Fibroblast of skin of back (primary cell): Measurements from ENCODE around the gene SYCP1.
"Not testable (repeated sequence)": the region's sequence is repeated elsewhere in the genome, so short reads cannot be mapped to it uniquely, and the experiment has no call there.

Experiments
- DNase-seq: peaks from one replicate; pipeline ENCODE4 v3.0.0-alpha.2; 2013

Gene SYCP1

GRCh38 chr1:114979278-114979891 lies 124.7 kb downstream of the SYCP1 start:
- peak; percentile 45 for DNase-seq

GRCh38 chr1:114982251-114982650 lies 127.6 kb downstream of the SYCP1 start:
- no peak for DNase-seq

DNA sequence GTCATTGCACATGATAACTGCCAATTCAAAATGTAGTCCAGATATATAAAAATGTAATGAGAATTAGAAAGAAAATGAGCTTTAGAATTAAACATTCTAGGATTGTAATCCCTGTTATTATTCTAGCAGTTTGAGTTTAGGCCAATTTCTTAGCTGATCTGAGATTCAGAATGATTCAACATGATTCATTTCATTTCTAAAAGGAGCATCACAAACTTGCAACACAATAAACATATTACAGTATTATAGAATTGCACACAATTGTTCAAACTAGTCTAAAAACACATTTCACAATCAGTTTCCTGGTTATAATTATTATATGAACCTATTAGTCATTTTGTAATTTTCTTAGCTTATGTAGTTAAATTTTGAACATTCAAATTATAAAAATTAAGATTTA lies 131.6 kb downstream of the SYCP1 start:
- no peak for DNase-seq

DNA sequence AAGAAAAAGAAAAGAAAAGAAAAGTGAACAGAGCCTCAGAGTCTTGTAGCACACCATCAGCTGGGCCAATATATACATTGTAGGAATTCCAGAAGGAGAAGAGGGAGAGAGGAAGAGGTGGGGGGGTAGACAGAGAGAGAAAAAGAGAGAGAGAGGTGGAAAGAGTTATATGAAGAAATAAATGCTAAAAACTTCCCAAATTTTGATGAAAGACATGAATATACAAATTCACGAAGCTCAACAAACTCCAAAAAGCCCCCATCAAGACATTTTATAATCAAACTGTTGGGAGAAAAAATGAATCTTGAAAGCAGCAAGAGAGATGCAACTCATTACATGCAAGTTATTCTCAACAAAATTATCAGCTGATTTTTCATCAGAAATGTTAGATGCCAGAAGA lies 133.4 kb downstream of the SYCP1 start:
- DNase-seq, result no peak

DNA sequence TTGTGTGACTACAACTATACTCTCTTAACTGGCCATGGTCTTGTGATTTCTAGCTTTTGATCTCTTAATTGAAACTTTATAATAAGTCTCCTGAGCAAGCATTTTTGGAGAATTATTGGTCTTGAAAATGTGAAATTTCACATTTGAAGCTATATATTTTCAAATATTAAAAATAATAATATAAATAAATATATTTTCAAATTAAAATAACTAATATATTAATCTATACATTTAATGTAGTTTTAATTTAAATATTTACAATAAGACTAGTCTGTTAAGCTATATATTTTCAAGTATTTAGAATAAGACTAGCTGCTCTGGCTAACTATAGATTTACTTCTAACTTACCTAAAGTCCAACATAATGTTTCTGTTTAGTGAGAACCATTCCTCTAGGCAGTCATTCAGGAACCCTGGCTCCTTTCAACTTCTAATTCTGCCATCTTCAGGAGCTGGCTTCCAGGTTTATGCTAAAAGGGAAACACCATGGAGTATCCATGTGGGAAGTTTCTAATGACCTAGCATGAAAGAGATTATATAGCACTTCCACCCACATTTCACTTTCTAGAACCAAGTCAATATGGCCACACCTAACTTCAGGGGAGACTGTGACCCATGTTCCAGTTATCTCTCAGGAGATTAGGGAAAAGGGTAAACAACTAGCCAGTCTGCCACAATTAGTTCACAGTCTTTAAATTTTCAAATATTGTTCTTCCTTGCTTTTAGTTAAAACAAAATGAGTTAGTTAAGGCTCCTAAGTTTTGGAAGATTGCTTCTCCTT lies 143.0 kb downstream of the SYCP1 start:
- no peak for DNase-seq

DNA sequence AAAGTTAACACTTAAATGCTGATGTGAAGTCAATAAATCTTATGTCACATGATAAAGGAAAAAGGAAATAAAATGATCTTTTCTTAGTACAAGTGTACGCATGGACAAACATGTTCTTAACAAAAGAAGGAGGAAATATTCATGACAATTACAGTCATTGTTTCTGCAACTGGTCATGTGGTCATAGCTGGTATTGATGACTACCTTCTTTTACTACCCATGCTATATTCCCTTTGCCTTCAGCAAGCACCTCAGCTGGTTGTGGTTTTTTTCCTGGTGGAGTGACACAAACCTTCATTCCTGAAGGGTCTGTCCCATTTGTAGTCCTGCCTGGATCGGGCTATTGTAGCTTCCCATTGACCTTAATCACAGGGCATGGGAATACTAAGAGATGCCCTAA lies 151.5 kb downstream of the SYCP1 start:
- no peak for DNase-seq

DNA sequence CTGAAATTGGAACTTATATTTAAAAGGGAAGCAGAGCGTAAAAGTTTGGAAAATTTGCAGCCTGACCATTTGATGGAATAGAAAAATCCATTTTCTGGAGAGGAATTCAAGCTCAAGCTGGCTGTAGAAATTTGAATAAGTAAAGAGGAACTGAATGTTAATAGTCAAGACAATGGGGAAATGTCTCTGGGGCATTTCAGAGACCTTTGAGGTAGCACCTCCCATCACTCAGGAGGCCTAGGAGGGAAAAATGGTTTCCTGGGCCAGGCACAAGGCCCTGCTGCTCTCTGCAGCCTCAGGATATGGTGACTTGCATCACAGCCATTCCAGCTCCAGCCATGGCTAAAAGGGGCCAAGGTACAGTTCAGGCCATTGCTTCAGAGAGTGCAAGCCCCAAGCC lies 157.3 kb downstream of the SYCP1 start:
- no peak for DNase-seq

- no peak for DNase-seq
Observed at GRCh38 chr1:115012434-115012833, 157.8 kb downstream of the SYCP1 start.

DNA sequence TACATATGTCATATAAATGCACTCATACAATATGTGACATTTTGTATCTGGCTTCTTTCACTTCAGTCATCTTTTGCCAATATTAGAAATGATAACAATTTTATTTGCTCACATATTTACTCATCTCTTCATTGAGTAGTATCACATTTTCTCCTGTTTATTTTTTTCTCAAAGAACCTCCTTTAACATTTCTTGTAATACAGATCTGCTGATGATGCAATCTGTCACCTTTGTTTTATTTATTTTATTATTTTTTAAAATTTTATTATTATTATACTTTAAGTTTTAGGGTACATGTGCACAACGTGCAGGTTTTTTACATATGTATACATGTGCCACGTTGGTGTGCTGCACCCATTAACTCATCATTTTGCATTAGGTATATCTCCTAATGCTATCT lies 159.1 kb downstream of the SYCP1 start:
- DNase-seq, result no peak

DNA sequence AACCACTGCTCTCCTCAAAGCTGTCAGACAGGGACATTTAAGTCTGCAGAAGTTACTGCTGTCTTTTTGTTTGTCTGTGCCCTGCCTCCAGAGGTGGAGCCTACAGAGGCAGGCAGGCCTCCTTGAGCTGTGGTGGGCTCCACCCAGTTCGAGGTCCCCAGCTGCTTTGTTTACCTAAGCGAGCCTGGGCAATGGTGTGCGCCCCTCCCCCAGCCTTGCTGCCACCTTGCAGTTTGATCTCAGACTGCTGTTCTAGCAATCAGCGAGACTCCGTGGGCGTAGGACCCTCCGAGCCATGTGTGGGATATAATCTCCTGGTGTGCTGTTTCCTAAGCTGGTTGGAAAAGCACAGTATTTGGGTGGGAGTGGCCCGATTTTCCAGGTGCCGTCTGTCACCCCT lies 164.9 kb downstream of the SYCP1 start:
- DNase-seq, result not testable (repeated sequence)

GRCh38 chr1:115021145-115021544 lies 166.5 kb downstream of the SYCP1 start:
- DNase-seq, result no peak

GRCh38 chr1:115023593-115023992 lies 168.9 kb downstream of the SYCP1 start:
- no peak for DNase-seq

DNA sequence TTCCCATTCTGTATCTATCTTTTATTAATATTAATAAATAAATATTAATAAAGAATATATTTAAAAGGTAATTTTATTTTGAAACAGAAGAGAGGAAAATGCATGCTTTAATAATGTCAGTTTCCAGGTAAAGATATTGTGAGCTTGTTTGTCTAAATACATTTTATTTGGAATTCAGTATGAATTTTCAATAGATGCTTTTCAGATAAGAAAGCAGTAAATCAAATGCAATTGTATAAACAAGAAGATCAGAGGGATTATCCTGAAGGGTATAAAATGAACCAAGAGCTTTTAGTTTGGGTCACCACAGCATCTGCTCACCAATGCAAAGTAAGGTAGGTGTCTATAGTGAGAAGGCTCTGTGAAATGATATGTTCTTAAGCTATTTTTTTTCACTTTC lies 174.9 kb downstream of the SYCP1 start, which contains the start of gene TSHB:
Gene TSHB, plus strand, starts transcription at position 301 of the 400 bp plus-strand sequence. CDS start 3,537 bp downstream, outside the sequence.
- no peak for DNase-seq

- DNase-seq, result peak; percentile 1
Observed at GRCh38 chr1:115031595-115031994, 176.9 kb downstream of the SYCP1 start.

GRCh38 chr1:115035652-115036051 lies 181.0 kb downstream of the SYCP1 start:
- DNase-seq, result no peak

- no peak for DNase-seq
Observed at GRCh38 chr1:115036814-115037507, 182.3 kb downstream of the SYCP1 start.

DNA sequence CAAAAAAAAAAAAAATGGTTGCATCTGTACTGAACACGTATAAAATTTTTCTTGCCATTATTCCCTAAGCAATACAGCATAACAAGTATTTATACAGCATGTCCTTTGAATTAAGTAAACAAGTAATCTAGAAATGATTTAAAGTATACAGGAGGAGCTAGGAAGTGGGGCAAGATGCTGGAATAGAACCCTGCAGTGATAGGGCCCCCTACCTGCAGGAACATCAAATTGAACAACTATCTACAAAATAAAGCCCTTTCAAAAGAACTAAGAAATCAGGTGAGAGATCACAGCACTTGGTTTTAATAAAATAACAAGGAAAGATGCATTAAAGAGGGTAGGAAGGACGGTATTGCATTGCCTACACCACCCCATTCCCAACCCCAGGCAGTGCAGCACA lies 185.8 kb downstream of the SYCP1 start:
- DNase-seq, result no peak

DNA sequence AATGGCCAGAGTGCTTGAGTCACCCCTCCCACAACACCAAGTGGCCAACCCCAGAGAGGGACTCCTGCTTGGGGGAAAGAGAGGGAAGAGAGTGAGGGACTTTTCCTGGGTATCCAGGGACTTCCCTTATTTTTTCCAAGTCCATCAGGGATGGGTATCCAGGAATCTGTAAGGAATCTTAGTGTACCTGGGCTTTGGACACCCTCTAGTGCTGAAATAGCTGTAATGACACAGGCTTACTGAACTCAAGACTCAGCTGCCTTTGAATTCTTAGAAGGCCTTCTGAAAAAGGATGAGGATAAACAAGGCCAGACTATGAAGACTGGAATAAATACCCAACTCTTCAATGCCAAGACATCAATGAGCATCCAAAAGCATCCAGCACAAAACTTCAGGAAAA lies 187.0 kb downstream of the SYCP1 start:
- DNase-seq, result no peak
